Measurements from ENCODE around the gene WASHC2A. TPM values are rescaled to one million over a fixed set of nuclear protein-coding genes. Genes with fewer than 3 reads are reported as not detected.

Gene WASHC2A
- polyA plus RNA-seq, 3 donors = 10.9 to 32.9 (median 18.8) TPM

DNA sequence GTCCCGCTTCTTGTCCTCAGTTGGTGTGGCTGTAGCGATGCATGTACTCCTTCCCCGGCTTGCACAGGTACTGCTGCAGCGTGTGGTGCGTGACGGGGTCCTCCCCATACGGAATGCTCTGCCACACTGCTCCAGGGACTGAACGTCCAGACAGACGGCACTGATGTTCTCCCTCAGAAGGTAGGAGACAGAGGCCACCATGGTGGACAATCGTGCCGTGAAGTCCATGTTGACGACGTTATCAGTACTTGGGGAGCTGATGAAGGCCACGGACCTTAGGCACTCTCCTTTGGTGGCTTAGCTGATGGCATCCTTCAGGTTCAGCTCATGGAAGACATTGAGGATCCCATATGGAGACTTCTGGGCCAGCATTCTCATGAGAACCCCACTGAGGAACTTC lies 42.1 kb upstream of the WASHC2A start:
- H3K9me3 ChIP-seq (replicated peaks in 1 of 2; ENCODE audit: control insufficient read depth in 1 of 2, insufficient read depth in 1 of 2, low read length in 2 of 2) = no peaks in the 10 kb centered on the region
- TF ChIP-seq, protein P1, sequence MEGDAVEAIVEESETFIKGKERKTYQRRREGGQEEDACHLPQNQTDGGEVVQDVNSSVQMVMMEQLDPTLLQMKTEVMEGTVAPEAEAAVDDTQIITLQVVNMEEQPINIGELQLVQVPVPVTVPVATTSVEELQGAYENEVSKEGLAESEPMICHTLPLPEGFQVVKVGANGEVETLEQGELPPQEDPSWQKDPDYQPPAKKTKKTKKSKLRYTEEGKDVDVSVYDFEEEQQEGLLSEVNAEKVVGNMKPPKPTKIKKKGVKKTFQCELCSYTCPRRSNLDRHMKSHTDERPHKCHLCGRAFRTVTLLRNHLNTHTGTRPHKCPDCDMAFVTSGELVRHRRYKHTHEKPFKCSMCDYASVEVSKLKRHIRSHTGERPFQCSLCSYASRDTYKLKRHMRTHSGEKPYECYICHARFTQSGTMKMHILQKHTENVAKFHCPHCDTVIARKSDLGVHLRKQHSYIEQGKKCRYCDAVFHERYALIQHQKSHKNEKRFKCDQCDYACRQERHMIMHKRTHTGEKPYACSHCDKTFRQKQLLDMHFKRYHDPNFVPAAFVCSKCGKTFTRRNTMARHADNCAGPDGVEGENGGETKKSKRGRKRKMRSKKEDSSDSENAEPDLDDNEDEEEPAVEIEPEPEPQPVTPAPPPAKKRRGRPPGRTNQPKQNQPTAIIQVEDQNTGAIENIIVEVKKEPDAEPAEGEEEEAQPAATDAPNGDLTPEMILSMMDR (IDR thresholded peaks at IDR 0.05) = no peak
- 94% methylated on average over 14 of the region's 14 CpGs for WGBS (ENCODE audit: insufficient coverage)
- no peak overlapping the region for H3K27ac ChIP-seq (ENCODE audit: low read depth in 1 of 2, low read length in 2 of 2)
- H3K4me3 ChIP-seq (replicated peaks in 1 of 3; ENCODE audit: low read depth in 2 of 3, low read length in 3 of 3) = no peak overlapping the region
- H3K9me3 Mint-ChIP-seq = peaks cover 0 to 6% (median 0%) of the 10 kb centered on the region in 7 donors
- peaks cover 0 to 19% of the 10 kb centered on the region in 2 donors for H3K27me3 ChIP-seq (ENCODE audit: control insufficient read depth in 2 of 2, insufficient read depth in 2 of 2, low read length in 2 of 2)
- no peak for DNase-seq
- no peak overlapping the region for H2AFZ ChIP-seq (ENCODE audit: insufficient read depth, low read depth, low read length, poor library complexity, severe bottlenecking)
- H3K27me3 Mint-ChIP-seq (ENCODE audit: low read depth in 3 of 3) = peaks cover 29 to 43% (median 36%) of the 10 kb centered on the region in 3 donors
- no peak overlapping the region for H3K9ac ChIP-seq (ENCODE audit: insufficient read depth, low read length, poor library complexity, severe bottlenecking)
- no peaks in the 10 kb centered on the region for H3K36me3 Mint-ChIP-seq
- no peak overlapping the region for H3K27ac Mint-ChIP-seq
- no peaks in the 10 kb centered on the region for H3K4me1 ChIP-seq (ENCODE audit: control insufficient read depth in 1 of 2, insufficient read depth in 2 of 2, low read length in 2 of 2)
- no peak overlapping the region for H3K4me2 ChIP-seq (replicated peaks; ENCODE audit: extremely low read depth, low read length, poor library complexity, severe bottlenecking)
- no peaks in the 10 kb centered on the region for H3K4me1 Mint-ChIP-seq
- intact Hi-C loops (cut with micrococcal nuclease) = loop anchor here in 1 of 2 donors (10.0 kb wide), 1 partner anchor 129 kb away; no protein-coding TSS in a partner anchor
- H4K20me1 ChIP-seq (ENCODE audit: insufficient read depth, low read length) = no peaks in the 10 kb centered on the region
- no peaks in the 10 kb centered on the region for H3K36me3 ChIP-seq (replicated peaks in 1 of 2; ENCODE audit: control insufficient read depth in 1 of 2, insufficient read depth in 2 of 2, low read length in 2 of 2)
- no peaks in the 10 kb centered on the region for H3K79me2 ChIP-seq (ENCODE audit: insufficient read depth, low read length)
- peak overlapping the region in 1 of 2 donors; percentile 40 for H3K4me3 Mint-ChIP-seq

DNA sequence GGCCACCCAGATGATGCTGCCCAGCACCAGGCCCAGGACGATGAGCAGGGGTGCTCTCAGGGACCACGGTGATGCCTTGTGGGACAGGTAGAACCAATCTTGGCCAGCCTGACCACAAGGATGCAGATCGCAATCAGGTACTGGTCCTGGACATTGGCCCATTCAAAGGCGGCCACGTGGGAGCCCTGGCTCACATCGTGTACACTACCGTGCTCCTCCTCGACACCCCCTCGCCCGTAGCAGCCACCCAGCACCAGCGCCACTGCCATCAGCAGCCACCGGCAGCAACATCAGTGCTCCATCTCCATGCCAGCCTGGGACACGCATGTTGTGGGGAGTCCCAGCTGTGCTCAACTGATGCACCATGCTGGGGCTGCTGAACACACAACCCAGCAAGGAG lies 40.6 kb upstream of the WASHC2A start:
- Histone ChIP-seq H3K27ac (ENCODE audit: low read depth in 1 of 2, low read length in 2 of 2) (no peak overlapping the region), H4K20me1 (ENCODE audit: insufficient read depth, low read length) (no peaks in the 10 kb centered on the region), H3K36me3 (replicated peaks in 1 of 2; ENCODE audit: control insufficient read depth in 1 of 2, insufficient read depth in 2 of 2, low read length in 2 of 2) (no peaks in the 10 kb centered on the region), H2AFZ (ENCODE audit: insufficient read depth, low read depth, low read length, poor library complexity, severe bottlenecking) (no peak overlapping the region), H3K4me2 (replicated peaks; ENCODE audit: extremely low read depth, low read length, poor library complexity, severe bottlenecking) (no peak overlapping the region), H3K4me3 (replicated peaks in 1 of 3; ENCODE audit: low read depth in 2 of 3, low read length in 3 of 3) (no peak overlapping the region), H3K79me2 (ENCODE audit: insufficient read depth, low read length) (no peaks in the 10 kb centered on the region), H3K4me1 (ENCODE audit: control insufficient read depth in 1 of 2, insufficient read depth in 2 of 2, low read length in 2 of 2) (no peaks in the 10 kb centered on the region), H3K9me3 (replicated peaks in 1 of 2; ENCODE audit: control insufficient read depth in 1 of 2, insufficient read depth in 1 of 2, low read length in 2 of 2) (no peaks in the 10 kb centered on the region), H3K27me3 (ENCODE audit: control insufficient read depth in 2 of 2, insufficient read depth in 2 of 2, low read length in 2 of 2) (peaks cover 0 to 19% of the 10 kb centered on the region in 2 donors), H3K9ac (ENCODE audit: insufficient read depth, low read length, poor library complexity, severe bottlenecking) (no peak overlapping the region)
- intact Hi-C loops (cut with micrococcal nuclease) = loop anchor here in 1 of 2 donors (10.0 kb wide), 1 partner anchor 128 kb away; no protein-coding TSS in a partner anchor
- H3K4me1 Mint-ChIP-seq = no peaks in the 10 kb centered on the region
- no peak overlapping the region for H3K4me3 Mint-ChIP-seq
- TF ChIP-seq, protein P1 (IDR thresholded peaks at IDR 0.05) = no peak
- H3K36me3 Mint-ChIP-seq = no peaks in the 10 kb centered on the region
- no peak for DNase-seq
- WGBS (ENCODE audit: insufficient coverage) = 94% methylated on average over 13 of the region's 13 CpGs
- no peak overlapping the region for H3K27ac Mint-ChIP-seq
- H3K9me3 Mint-ChIP-seq = peaks cover 0 to 8% (median 0%) of the 10 kb centered on the region in 7 donors
- H3K27me3 Mint-ChIP-seq (ENCODE audit: low read depth in 3 of 3) = peaks cover 29 to 48% (median 37%) of the 10 kb centered on the region in 3 donors

Measured in CD14-positive monocyte (primary cell).